H1 (cell line): Measurements from ENCODE around the gene L3MBTL4. TPM values are rescaled to one million over a fixed set of nuclear protein-coding genes. Genes with fewer than 3 reads are reported as not detected.

Experiments
- CTCF ChIA-PET: fragments of 300-600 bp; sonication (Branson Sonifier 250); formaldehyde crosslinking; loops from one replicate; lab custom pipeline; 2021; ENCODE audit not compliant: partially characterized antibody; lab: Charles Lee
- POLR2A ChIA-PET: fragments of 300-600 bp; sonication (Branson Sonifier 250); formaldehyde crosslinking; loops from one replicate; lab custom pipeline; 2021; ENCODE audit warnings: inconsistent platforms; ENCODE audit not compliant: partially characterized antibody; lab: Charles Lee
- DNase-seq, 2 experiments: peaks; one replicate each; pipeline versions ENCODE4 v3.0.0 to v3.0.0-alpha.2; 2010 to 2022; ENCODE audit warnings: low spot score in 2 of 2, low read depth in 1 of 2, mixed read lengths in 1 of 2
- FAIRE-seq: peaks from 2 replicates; lab custom pipeline; 2011; peaks lifted over from hg19 to GRCh38; lab: Jason Lieb, UNC
- H2AFZ ChIP-seq: 2 replicates; pipeline ENCODE4 v1.8.1; 2012; ENCODE audit warnings: low read length, inconsistent platforms
- H2AK5ac ChIP-seq: 2 replicates; pipeline ENCODE4 v1.6.1; 2013; ENCODE audit warnings: low read depth, low read length
- H2BK120ac ChIP-seq: replicated peaks from 2 replicates; pipeline ENCODE3; 2013; ENCODE audit warnings: low read depth, low read length, inconsistent platforms
- H2BK12ac ChIP-seq: 2 replicates; pipeline ENCODE4 v1.6.1; 2013; ENCODE audit warnings: low read depth, low read length
- H2BK15ac ChIP-seq: 2 replicates; pipeline ENCODE4 v1.6.1; 2013; ENCODE audit warnings: low read length
- H2BK20ac ChIP-seq: 2 replicates; pipeline ENCODE4 v1.6.1; 2013; ENCODE audit warnings: low read length
- H2BK5ac ChIP-seq: 2 replicates; pipeline ENCODE4 v1.6.1; 2013; ENCODE audit warnings: low read depth, low read length
- H3K14ac ChIP-seq: 2 replicates; pipeline ENCODE4 v1.6.1; 2013; ENCODE audit warnings: inconsistent platforms; ENCODE audit not compliant: insufficient read length
- H3K18ac ChIP-seq: 2 replicates; pipeline ENCODE4 v1.6.1; 2013; ENCODE audit warnings: low read length; ENCODE audit errors: extremely low read depth
- H3K23ac ChIP-seq: 2 replicates; pipeline ENCODE4 v1.6.1; 2013; ENCODE audit warnings: inconsistent platforms; ENCODE audit not compliant: insufficient read length
- H3K23me2 ChIP-seq: 2 replicates; pipeline ENCODE4 v1.6.1; 2013; ENCODE audit warnings: low read depth, low read length
- H3K27ac ChIP-seq: 2 replicates; pipeline ENCODE4 v1.6.1; 2011; ENCODE audit warnings: low read depth, low read length, inconsistent platforms
- H3K27me3 ChIP-seq, 4 experiments: replicated peaks in 1 of 4; 1 replicate in 1 of 4; 2 replicates in 3 of 4; pipeline versions ENCODE4 v1.6.1 to v1.8.1; 2011 to 2013; ENCODE audit warnings: low read length in 3 of 4, mild to moderate bottlenecking in 3 of 4, inconsistent platforms in 2 of 4, mixed read lengths in 2 of 4, moderate library complexity in 1 of 4; ENCODE audit not compliant: control insufficient read depth in 3 of 4, insufficient read depth in 3 of 4; ENCODE audit errors: extremely low read depth in 1 of 4
- H3K36me3 ChIP-seq, 4 experiments: 2 replicates each; pipeline versions ENCODE4 v1.6.1 to v1.8.1; 2011 to 2013; ENCODE audit warnings: mild to moderate bottlenecking in 4 of 4, low read length in 3 of 4, moderate library complexity in 2 of 4, control low read depth in 1 of 4, inconsistent platforms in 1 of 4; ENCODE audit not compliant: insufficient read depth in 4 of 4, control insufficient read depth in 2 of 4
- H3K4ac ChIP-seq: replicated peaks from 2 replicates; pipeline ENCODE3; 2013; ENCODE audit warnings: low read length, low read depth, mixed read lengths, inconsistent platforms; ENCODE audit not compliant: insufficient read length
- H3K4me1 ChIP-seq, 4 experiments: replicated peaks in 1 of 4; 1 replicate in 1 of 4; 2 replicates in 3 of 4; pipeline versions ENCODE4 v1.6.1 to v1.8.1; 2011 to 2013; ENCODE audit warnings: low read length in 3 of 4, inconsistent platforms in 2 of 4, mixed read lengths in 1 of 4; ENCODE audit not compliant: insufficient read depth in 4 of 4, control insufficient read depth in 3 of 4
- H3K4me2 ChIP-seq, 2 experiments: 2 replicates each; pipeline versions ENCODE4 v1.6.1 to v1.8.1; 2011 to 2013; ENCODE audit warnings: low read depth in 2 of 2, low read length in 2 of 2, control low read depth in 1 of 2, inconsistent platforms in 1 of 2, mild to moderate bottlenecking in 1 of 2; ENCODE audit not compliant: insufficient read depth in 1 of 2
- H3K4me3 ChIP-seq, 4 experiments: fragments of 200-600, 300-600 bp in 1 of 4; sonication (generic), shearing (Covaris generic), sonication (Bioruptor Twin) in 1 of 4; 2 replicates each; pipeline versions ENCODE4 v1.5.1 to v1.8.1; 2011 to 2016; ENCODE audit warnings: low read length in 4 of 4, low read depth in 3 of 4, control low read depth in 2 of 4, inconsistent platforms in 2 of 4, mild to moderate bottlenecking in 2 of 4, mixed read lengths in 1 of 4, moderate library complexity in 1 of 4; ENCODE audit not compliant: insufficient read depth in 2 of 4; ENCODE audit errors: extremely low read depth in 1 of 4
- H3K56ac ChIP-seq: replicated peaks from 2 replicates; pipeline ENCODE3; 2013; ENCODE audit warnings: low read depth, mild to moderate bottlenecking, mixed read lengths, low read length, inconsistent platforms; ENCODE audit not compliant: insufficient read length
- H3K79me1 ChIP-seq: 2 replicates; pipeline ENCODE4 v1.6.1; 2013; ENCODE audit warnings: low read depth, low read length, control low read depth
- H3K79me2 ChIP-seq, 2 experiments: 2 replicates each; pipeline versions ENCODE4 v1.6.1 to v1.8.1; 2012 to 2013; ENCODE audit warnings: low read length in 2 of 2, mild to moderate bottlenecking in 2 of 2, inconsistent platforms in 1 of 2; ENCODE audit not compliant: insufficient read depth in 2 of 2, control insufficient read depth in 1 of 2
- H3K9ac ChIP-seq, 4 experiments: replicated peaks in 1 of 4; 1 replicate in 1 of 4; 2 replicates in 3 of 4; pipeline versions ENCODE4 v1.6.1 to v1.8.1; 2011 to 2013; ENCODE audit warnings: low read depth in 3 of 4, low read length in 3 of 4, control low read depth in 2 of 4, mild to moderate bottlenecking in 2 of 4, moderate library complexity in 2 of 4, inconsistent platforms in 1 of 4; ENCODE audit errors: extremely low read depth in 1 of 4
- H3K9me3 ChIP-seq, 2 experiments: 2 replicates each; pipeline versions ENCODE4 v1.6.1 to v1.8.1; 2012 to 2013; ENCODE audit warnings: mild to moderate bottlenecking in 2 of 2, moderate library complexity in 2 of 2, control low read depth in 1 of 2, inconsistent platforms in 1 of 2, low read depth in 1 of 2, low read length in 1 of 2, mixed read lengths in 1 of 2; ENCODE audit not compliant: insufficient read depth in 2 of 2
- H4K20me1 ChIP-seq, 2 experiments: replicated peaks in 1 of 2; 2 replicates each; pipeline versions ENCODE3 to v1.8.1; 2011 to 2013; ENCODE audit warnings: inconsistent platforms in 2 of 2, low read length in 2 of 2, mild to moderate bottlenecking in 1 of 2; ENCODE audit not compliant: insufficient read depth in 2 of 2, control insufficient read depth in 1 of 2
- H4K5ac ChIP-seq: 2 replicates; pipeline ENCODE4 v1.6.1; 2013; ENCODE audit warnings: low read length, low read depth, mixed read lengths, inconsistent platforms; ENCODE audit not compliant: insufficient read length
- H4K8ac ChIP-seq: 2 replicates; pipeline ENCODE4 v1.8.0; 2013; ENCODE audit warnings: mild to moderate bottlenecking, moderate library complexity, low read length, inconsistent platforms; ENCODE audit not compliant: insufficient read depth; ENCODE audit errors: extremely low read depth
- H4K91ac ChIP-seq: replicated peaks from 2 replicates; pipeline ENCODE3; 2013; ENCODE audit warnings: low read length, mixed read lengths, inconsistent platforms; ENCODE audit not compliant: insufficient read length
- CEBPB ChIP-seq: IDR thresholded peaks from 2 replicates; pipeline ENCODE4 v1.6.1; 2012; ENCODE audit warnings: low read depth, low read length
- RAD21 ChIP-seq, 2 experiments: IDR thresholded peaks in 1 of 2; conservative IDR thresholded peaks in 1 of 2; 2 replicates each; pipeline ENCODE4 v1.6.1; 2011; ENCODE audit warnings: low read depth in 2 of 2, low read length in 2 of 2, improper control_type of control experiment in 1 of 2, inconsistent platforms in 1 of 2, mild to moderate bottlenecking in 1 of 2, moderate library complexity in 1 of 2
- WGBS, 2 experiments: shearing (Covaris generic) in 1 of 2; methylation state at CpG; one replicate each; pipeline versions ENCODE4 v1.1.6 to v1.1.7; 2013 to 2015; ENCODE audit warnings: low lambda C conversion rate in 2 of 2, mixed read lengths in 2 of 2, inconsistent platforms in 1 of 2, low coverage in 1 of 2, missing lambda C conversion rate in 1 of 2; ENCODE audit not compliant: insufficient replicate concordance in 2 of 2, insufficient coverage in 1 of 2, insufficient read length in 1 of 2; ENCODE audit errors: extremely low coverage in 1 of 2, missing lambda C conversion rate in 1 of 2; 5-methylcytosine and 5-hydroxymethylcytosine counted together
- polyA plus RNA-seq, 7 experiments: library from polyadenylated mRNA; depleted of rRNA in 3 of 7; stranded (reverse) in 5 of 7; unstranded in 2 of 7; fragments of >200 nt in 5 of 7; fragments of 200-250 nt in 2 of 7; gene quantifications; 1 replicate in 5 of 7; 2 replicates in 1 of 7; 4 replicates in 1 of 7; pipeline versions ENCODE4 v1.2.1 to v1.2.3, GENCODE V29; 2011 to 2013; ENCODE audit warnings: missing spikeins in 2 of 7, mixed read lengths in 2 of 7
- total RNA-seq: library from RNA; stranded (reverse); fragmentation: NEBNext Ultra II Directional; extraction: Animal tissue kit (Norgen Biotek cat#: 25700); gene quantifications from 2 replicates; pipeline ENCODE4 v1.2.1, GENCODE V29; 2021

L3MBTL4 gene
- total and polyA plus RNA-seq, 2 of the 8 experiments (the other 6 are each of a cell fraction or from before 2014, with no cell fraction given) = 1.0 to 2.1 TPM

DNA sequence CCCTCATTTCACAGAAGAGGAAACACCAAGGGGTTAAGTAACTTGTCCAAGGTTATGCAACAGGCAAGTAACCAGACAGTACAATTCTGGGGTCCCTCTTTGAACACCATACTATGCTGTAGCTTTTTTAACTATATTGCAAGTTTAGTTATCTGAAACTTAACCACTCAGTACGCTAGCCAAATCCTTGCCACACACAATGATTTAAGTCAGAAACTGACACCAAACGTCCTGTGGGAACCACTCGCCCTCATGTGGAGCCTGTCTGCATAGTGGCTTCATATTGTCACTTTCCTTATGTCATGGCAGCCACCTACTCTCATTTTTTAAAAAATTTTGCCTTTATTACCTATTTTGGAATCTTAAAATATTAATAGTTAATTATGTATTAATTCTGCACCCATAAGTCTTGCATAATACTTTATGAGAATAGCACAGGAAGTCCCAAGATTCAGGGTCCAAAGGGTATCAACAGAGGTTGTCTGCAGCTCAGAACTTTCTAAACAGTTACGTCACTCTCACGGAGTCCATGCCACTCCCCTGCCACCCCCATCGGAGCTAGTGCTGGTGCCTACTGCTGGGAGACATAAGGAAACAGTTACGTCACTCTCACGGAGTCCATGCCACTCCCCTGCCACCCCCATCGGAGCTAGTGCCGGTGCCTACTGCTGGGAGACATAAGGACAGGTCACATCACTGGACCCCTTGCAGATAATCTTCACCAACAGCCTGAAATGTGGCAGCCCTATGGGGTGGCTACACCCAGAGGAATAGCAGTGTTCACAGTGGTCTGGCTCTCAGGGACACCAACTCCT is 99.0 kb downstream of the L3MBTL4 start:
- Histone ChIP-seq H3K27me3 (no peaks in the 10 kb centered on the region), H3K18ac (no peak overlapping the region), H3K23ac (no peak overlapping the region), H2BK15ac (no peak overlapping the region), H2BK5ac (no peak overlapping the region), H3K14ac (no peak overlapping the region), H3K4me3 (no peak overlapping the region), H3K36me3 (no peaks in the 10 kb centered on the region), H4K20me1 (peaks cover 0 to 3% of the 10 kb centered on the region in 2 experiments), H3K79me2 (no peaks in the 10 kb centered on the region), H3K4ac (no peak overlapping the region), H2AFZ (no peak overlapping the region), H3K56ac (no peak overlapping the region), H3K4me1 (no peaks in the 10 kb centered on the region), H2BK12ac (no peak overlapping the region), H4K5ac (no peak overlapping the region), H4K91ac (no peak overlapping the region), H4K8ac (no peak overlapping the region), H3K9me3 (no peaks in the 10 kb centered on the region), H3K4me2 (no peak overlapping the region), H2BK20ac (no peak overlapping the region), H2BK120ac (no peak overlapping the region), H2AK5ac (no peak overlapping the region), H3K9ac (no peak overlapping the region), H3K79me1 (0 out of 2 replicates have a peak, but pooled peaks cover 4% of the 10 kb centered on the region), H3K27ac (no peak overlapping the region), H3K23me2 (no peaks in the 10 kb centered on the region)
- TF ChIP-seq RAD21 (IDR thresholded peaks at IDR 0.05 in 1 of 2, conservative IDR thresholded peaks at IDR 0.05 in 1 of 2; ENCODE audit: low read depth in 2 of 2, low read length in 2 of 2) (peak in 1 of 2 experiments; percentile 6; a peak in 1 of 4 replicates), CEBPB (no peak)
- CTCF ChIA-PET = interaction anchor here (0.8 to 1.2 kb wide), 2 partner anchors 86 to 447 kb away, joined by 3 to 4 read pairs; no protein-coding TSS in a partner anchor
- WGBS, 2 experiments = 72% methylated on average over 10 of the region's 10 CpGs; no CpG with 5 or more reads in 1 of the 2 experiments
- FAIRE-seq = no peak
- POLR2A ChIA-PET = no interaction called here
- DNase-seq = no peak
